Pancreas (tissue), 10 donors: ENCODE results near the gene SIRT4. TPM values are rescaled to one million over a fixed set of nuclear protein-coding genes. Genes with fewer than 3 reads are reported as not detected.

Source experiments
- ATAC-seq, 4 donors: fragments of 200-7000 bp; cut with Tn5 transposase; one replicate each; pipeline versions ENCODE4 v1.8.0 to v1.9.1; 2020; ENCODE audit warnings: mild to moderate bottlenecking in 4 of 4, moderate library complexity in 4 of 4
- DNase-seq, 6 donors: peaks; one replicate each; pipeline ENCODE4 v3.0.0-alpha.2; 2020
- FAIRE-seq: peaks from 2 replicates; lab custom pipeline; 2012; peaks lifted over from hg19 to GRCh38; lab: Jason Lieb, UNC
- H3K27ac ChIP-seq, 4 donors: fragments of 200-600 bp; sonication (generic); 1 replicate in 3 of 4; 2 replicates in 1 of 4; pipeline versions ENCODE4 v1.5.0 to v1.8.0; 2020
- H3K27me3 ChIP-seq, 4 donors: fragments of 200-600 bp; one replicate each; pipeline ENCODE4 v1.8.0; 2021
- H3K36me3 ChIP-seq, 3 donors: fragments of 200-600 bp; sonication (generic) in 1 of 3; one replicate each; pipeline versions ENCODE4 v1.5.0 to v1.8.0; 2020 to 2021
- H3K4me1 ChIP-seq, 3 donors: fragments of 200-600 bp; one replicate each; pipeline ENCODE4 v1.8.0; 2021
- H3K4me3 ChIP-seq, 4 donors: fragments of 200-600 bp; sonication (generic) in 2 of 4; one replicate each; pipeline versions ENCODE4 v1.5.0 to v1.8.0; 2020 to 2021
- H3K9me3 ChIP-seq, 4 donors: fragments of 200-600 bp; one replicate each; pipeline ENCODE4 v1.8.0; 2021
- CTCF ChIP-seq, 4 donors: fragments of 200-600 bp; sonication (generic) in 3 of 4; IDR thresholded peaks; one replicate each; pipeline versions ENCODE4 v1.5.0 to v1.8.0; 2021; ENCODE audit warnings: antibody characterized with exemption in 4 of 4
- WGBS, 2 donors: extraction: QIAGEN DNeasy Blood & Tissue Kit; methylation state at CpG; one replicate each; pipeline ENCODE4 v1.1.7; 2013; 5-methylcytosine and 5-hydroxymethylcytosine counted together
- intact Hi-C, 3 donors: fragments of 100-400 bp; cut with DNase I; formaldehyde crosslinking; loops; one replicate each; pipeline versions ENCODE4 v1.11.1 to v1.14.2; 2022
- polyA plus RNA-seq, 2 donors: library from polyadenylated mRNA; stranded (reverse); fragments of 200-250 nt; gene quantifications; one replicate each; pipeline ENCODE4 v1.2.3, GENCODE V29; 2013
- total RNA-seq, 6 donors: library from RNA; stranded (reverse); fragmentation: NEBNext Ultra II Directional in 4 of 6; extraction: Animal tissue kit (Norgen Biotek cat#: 25700) in 4 of 6; gene quantifications; one replicate each; pipeline versions ENCODE4 v1.2.1 to v1.2.4, GENCODE V29; 2021 to 2023
- donor health status: healthy with polysubstance abuse.
- donor health status: DM: no; HTN: no; CAD: no; lungs with moderate emphysema.
- donor health status: DM: no; HTN: no; CAD: no.
- donor health status: control.
- donor health status: control.
- donor health status: Bipolar disorder and iron deficiency.
- donor health status: DM: yes; HTN: yes; CAD: no.
- donor health status: DM: no; HTN: no; CAD: no.
- donor health status: DM: no; HTN: no; CAD: no.
- donor health status: DM: yes; HTN: yes; CAD: no.

Gene SIRT4
- total and polyA plus RNA-seq, 8 donors: 0.56 to 2.4 (median 1.5) TPM

GRCh38 chr12:120287491-120287890, 14.6 kb upstream of the SIRT4 start:
- DNase-seq: no peak
- WGBS, 2 donors: 83 to 84% methylated on average over 12 of the region's 12 CpGs
- no peak overlapping the region for H3K27ac ChIP-seq

GRCh38 chr12:120290609-120291305, 11.4 kb upstream of the SIRT4 start:
- H3K27ac ChIP-seq: peak overlapping the region; percentile 98 to 99 (median 98)
- intact Hi-C loops: no loop called here
- peak overlapping the region in 2 of 4 donors; percentile 25 to 53 for H3K4me3 ChIP-seq
- no peak for TF ChIP-seq CTCF (IDR thresholded peaks at IDR 0.05)
- WGBS, 2 donors: 13 to 14% methylated on average over 22 of the region's 22 CpGs
- no peaks in the 10 kb centered on the region for H3K36me3 ChIP-seq
- H3K4me1 ChIP-seq: peaks cover 0 to 5% (median 0%) of the 10 kb centered on the region in 3 donors
- no peaks in the 10 kb centered on the region for H3K27me3 ChIP-seq
- DNase-seq (peak in 4 of 6 donors; percentile 53 to 64 (median 59)), ATAC-seq (peak; percentile 11 to 40 (median 34)), FAIRE-seq (no peak)
- H3K9me3 ChIP-seq: no peaks in the 10 kb centered on the region

More at GRCh38 chr12:120287491-120287890, 14.6 kb upstream of the SIRT4 start:
- Histone ChIP-seq H3K4me3 (no peak overlapping the region), H3K36me3 (no peaks in the 10 kb centered on the region), H3K9me3 (no peaks in the 10 kb centered on the region), H3K27me3 (no peaks in the 10 kb centered on the region), H3K4me1 (no peaks in the 10 kb centered on the region)
- no peak for TF ChIP-seq CTCF (IDR thresholded peaks at IDR 0.05)
- FAIRE-seq: no peak
- intact Hi-C loops: no loop called here
- no peak for ATAC-seq

- 0% methylated on average over 17 of the region's 17 CpGs for WGBS, 2 donors
- Histone ChIP-seq H3K27ac (peak overlapping the region; percentile 98 to 99 (median 98)), H3K27me3 (no peaks in the 10 kb centered on the region), H3K4me1 (peaks cover 0 to 5% (median 0%) of the 10 kb centered on the region in 3 donors), H3K4me3 (peak overlapping the region; percentile 33 to 59 (median 43)), H3K36me3 (no peaks in the 10 kb centered on the region), H3K9me3 (no peaks in the 10 kb centered on the region)
- intact Hi-C loops: no loop called here
- TF ChIP-seq CTCF (IDR thresholded peaks at IDR 0.05): no peak
- peak in 1 of 6 donors; percentile 43 for DNase-seq
- ATAC-seq: peak; percentile 2 to 9 (median 8)
- FAIRE-seq: no peak
Observed at GRCh38 chr12:120292411-120292660, 9.8 kb upstream of the SIRT4 start.

- Histone ChIP-seq H3K36me3 (no peaks in the 10 kb centered on the region), H3K4me1 (peaks cover 0 to 5% (median 0%) of the 10 kb centered on the region in 3 donors), H3K4me3 (peak within 1 kb of the TSS; percentile 33 to 59 (median 43)), H3K27me3 (no peaks in the 10 kb centered on the region), H3K9me3 (no peaks in the 10 kb centered on the region), H3K27ac (peak within 1 kb of the TSS; percentile 98 to 99 (median 98))
- 0% methylated on average over 29 of the region's 29 CpGs for WGBS, 2 donors
- ATAC-seq (peak; percentile 57 to 74 (median 66)), FAIRE-seq (peak; percentile 93), DNase-seq (peak in 5 of 6 donors; percentile 58 to 82 (median 72))
- intact Hi-C loops: no loop called here
- no peak for TF ChIP-seq CTCF (IDR thresholded peaks at IDR 0.05)
Observed at GRCh38 chr12:120292661-120293531, 9.2 kb upstream of the SIRT4 start, which contains the start of gene RNU4-1. Gene RNU4-1 (minus strand): TSS chr12:120293237.
